ENCODE results near the gene TMEM165.

TMEM165 gene

GRCh38 chr4:55439023-55439422 lies 43.3 kb downstream of the TMEM165 start (continued):
- TF ChIP-seq, protein P1, sequence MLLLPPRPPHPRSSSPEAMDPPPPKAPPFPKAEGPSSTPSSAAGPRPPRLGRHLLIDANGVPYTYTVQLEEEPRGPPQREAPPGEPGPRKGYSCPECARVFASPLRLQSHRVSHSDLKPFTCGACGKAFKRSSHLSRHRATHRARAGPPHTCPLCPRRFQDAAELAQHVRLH (tag by site-specific recombination; IDR thresholded peaks at IDR 0.05) = no peak
- TF ChIP-seq HOXC10 (CRISPR knock-in tag; IDR thresholded peaks at IDR 0.05) = no peak
- no peak for TF ChIP-seq ZBTB44 (tag by site-specific recombination; IDR thresholded peaks at IDR 0.05)
- TF ChIP-seq ZEB2 (tag by site-specific recombination; IDR thresholded peaks at IDR 0.05) = no peak

- Histone ChIP-seq H3K36me3 (ENCODE audit: control insufficient read depth in 2 of 2, insufficient read depth in 1 of 2, low read length in 2 of 2) (peaks cover 0 to 78% of the 10 kb centered on the region in 2 experiments; a peak in 1 of 3 replicates), H3K9me3 (ENCODE audit: control insufficient read depth, insufficient read depth, low read depth, low read length) (no peaks in the 10 kb centered on the region), H3K27ac (ENCODE audit: extremely low read depth, low read depth, low read length) (no peak overlapping the region), H3K4me3 (ENCODE audit: low read depth, low read length) (no peak overlapping the region), H3K4me1 (ENCODE audit: control insufficient read depth, insufficient read depth, low read length) (no peaks in the 10 kb centered on the region)
- ChIA-PET CTCF (no interaction called here), POLR2A (no interaction called here)
- no peak for TF ChIP-seq ZNF521 (tag by site-specific recombination; IDR thresholded peaks at IDR 0.05)
- TF ChIP-seq, protein P2, sequence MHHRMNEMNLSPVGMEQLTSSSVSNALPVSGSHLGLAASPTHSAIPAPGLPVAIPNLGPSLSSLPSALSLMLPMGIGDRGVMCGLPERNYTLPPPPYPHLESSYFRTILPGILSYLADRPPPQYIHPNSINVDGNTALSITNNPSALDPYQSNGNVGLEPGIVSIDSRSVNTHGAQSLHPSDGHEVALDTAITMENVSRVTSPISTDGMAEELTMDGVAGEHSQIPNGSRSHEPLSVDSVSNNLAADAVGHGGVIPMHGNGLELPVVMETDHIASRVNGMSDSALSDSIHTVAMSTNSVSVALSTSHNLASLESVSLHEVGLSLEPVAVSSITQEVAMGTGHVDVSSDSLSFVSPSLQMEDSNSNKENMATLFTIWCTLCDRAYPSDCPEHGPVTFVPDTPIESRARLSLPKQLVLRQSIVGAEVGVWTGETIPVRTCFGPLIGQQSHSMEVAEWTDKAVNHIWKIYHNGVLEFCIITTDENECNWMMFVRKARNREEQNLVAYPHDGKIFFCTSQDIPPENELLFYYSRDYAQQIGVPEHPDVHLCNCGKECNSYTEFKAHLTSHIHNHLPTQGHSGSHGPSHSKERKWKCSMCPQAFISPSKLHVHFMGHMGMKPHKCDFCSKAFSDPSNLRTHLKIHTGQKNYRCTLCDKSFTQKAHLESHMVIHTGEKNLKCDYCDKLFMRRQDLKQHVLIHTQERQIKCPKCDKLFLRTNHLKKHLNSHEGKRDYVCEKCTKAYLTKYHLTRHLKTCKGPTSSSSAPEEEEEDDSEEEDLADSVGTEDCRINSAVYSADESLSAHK (tag by site-specific recombination; IDR thresholded peaks at IDR 0.05) = no peak
- no peak for TF ChIP-seq ZNF518A (tag by site-specific recombination; conservative IDR thresholded peaks at IDR 0.05; ENCODE audit: low read depth)
- TF ChIP-seq GLI2 (tag by site-specific recombination; IDR thresholded peaks at IDR 0.05; ENCODE audit: borderline replicate concordance, low read depth) = no peak
- TF ChIP-seq ZNF366 (tag by site-specific recombination; conservative IDR thresholded peaks at IDR 0.05) = no peak
- TF ChIP-seq ZXDB (tag by site-specific recombination; IDR thresholded peaks at IDR 0.05) = no peak
- no peak for TF ChIP-seq ZNF169 (tag by site-specific recombination; IDR thresholded peaks at IDR 0.05)
- no peak for TF ChIP-seq ZNF776 (tag by site-specific recombination; IDR thresholded peaks at IDR 0.05; ENCODE audit: borderline replicate concordance)
- TF ChIP-seq, protein P3, sequence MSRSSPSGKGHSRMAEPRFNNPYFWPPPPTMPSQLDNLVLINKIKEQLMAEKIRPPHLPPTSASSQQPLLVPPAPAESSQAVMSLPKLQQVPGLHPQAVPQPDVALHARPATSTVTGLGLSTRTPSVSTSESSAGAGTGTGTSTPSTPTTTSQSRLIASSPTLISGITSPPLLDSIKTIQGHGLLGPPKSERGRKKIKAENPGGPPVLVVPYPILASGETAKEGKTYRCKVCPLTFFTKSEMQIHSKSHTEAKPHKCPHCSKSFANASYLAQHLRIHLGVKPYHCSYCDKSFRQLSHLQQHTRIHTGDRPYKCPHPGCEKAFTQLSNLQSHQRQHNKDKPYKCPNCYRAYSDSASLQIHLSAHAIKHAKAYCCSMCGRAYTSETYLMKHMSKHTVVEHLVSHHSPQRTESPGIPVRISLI (tag by site-specific recombination; IDR thresholded peaks at IDR 0.05) = no peak
These were observed 45.0 kb downstream of the TMEM165 start for GRCh38 chr4:55440786-55441185.

Data from HEK293 (cell line).